GM12873 (cell line): Measurements from ENCODE around the gene EFNA5.

Experiments
- TF ChIP-seq, protein P1 (sequence below): IDR thresholded peaks from 2 replicates; pipeline ENCODE4 v1.5.1; 2012; ENCODE audit warnings: low read depth, mild to moderate bottlenecking, moderate library complexity, low read length, control low read depth; ENCODE audit not compliant: insufficient read depth; ENCODE audit errors: missing control alignments

EFNA5 gene

GRCh38 chr5:107621089-107621488, 49.6 kb downstream of the EFNA5 start:
- TF ChIP-seq, protein P1, sequence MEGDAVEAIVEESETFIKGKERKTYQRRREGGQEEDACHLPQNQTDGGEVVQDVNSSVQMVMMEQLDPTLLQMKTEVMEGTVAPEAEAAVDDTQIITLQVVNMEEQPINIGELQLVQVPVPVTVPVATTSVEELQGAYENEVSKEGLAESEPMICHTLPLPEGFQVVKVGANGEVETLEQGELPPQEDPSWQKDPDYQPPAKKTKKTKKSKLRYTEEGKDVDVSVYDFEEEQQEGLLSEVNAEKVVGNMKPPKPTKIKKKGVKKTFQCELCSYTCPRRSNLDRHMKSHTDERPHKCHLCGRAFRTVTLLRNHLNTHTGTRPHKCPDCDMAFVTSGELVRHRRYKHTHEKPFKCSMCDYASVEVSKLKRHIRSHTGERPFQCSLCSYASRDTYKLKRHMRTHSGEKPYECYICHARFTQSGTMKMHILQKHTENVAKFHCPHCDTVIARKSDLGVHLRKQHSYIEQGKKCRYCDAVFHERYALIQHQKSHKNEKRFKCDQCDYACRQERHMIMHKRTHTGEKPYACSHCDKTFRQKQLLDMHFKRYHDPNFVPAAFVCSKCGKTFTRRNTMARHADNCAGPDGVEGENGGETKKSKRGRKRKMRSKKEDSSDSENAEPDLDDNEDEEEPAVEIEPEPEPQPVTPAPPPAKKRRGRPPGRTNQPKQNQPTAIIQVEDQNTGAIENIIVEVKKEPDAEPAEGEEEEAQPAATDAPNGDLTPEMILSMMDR: no peak

GRCh38 chr5:107619781-107620180, 51.0 kb downstream of the EFNA5 start:
- TF ChIP-seq, protein P1: no peak

DNA sequence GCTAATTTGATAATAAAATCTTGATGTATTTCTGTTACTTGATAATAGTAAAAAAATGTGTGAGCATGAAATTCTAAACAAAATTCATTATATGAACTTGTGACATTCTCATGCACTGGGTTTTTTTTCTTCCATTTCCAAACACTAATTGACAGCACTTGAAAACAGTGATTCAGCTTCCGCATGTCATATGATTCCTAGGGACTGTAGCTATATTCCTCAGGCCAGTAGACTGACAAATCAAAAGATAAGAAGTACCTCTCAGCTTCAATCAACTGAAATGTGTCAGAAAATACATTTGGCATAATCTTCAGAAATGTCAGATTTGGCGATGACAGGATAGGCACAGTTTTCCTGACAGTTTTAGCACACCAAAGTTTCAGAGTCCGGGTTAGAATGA, 52.5 kb downstream of the EFNA5 start:
- TF ChIP-seq, protein P1: no peak

DNA sequence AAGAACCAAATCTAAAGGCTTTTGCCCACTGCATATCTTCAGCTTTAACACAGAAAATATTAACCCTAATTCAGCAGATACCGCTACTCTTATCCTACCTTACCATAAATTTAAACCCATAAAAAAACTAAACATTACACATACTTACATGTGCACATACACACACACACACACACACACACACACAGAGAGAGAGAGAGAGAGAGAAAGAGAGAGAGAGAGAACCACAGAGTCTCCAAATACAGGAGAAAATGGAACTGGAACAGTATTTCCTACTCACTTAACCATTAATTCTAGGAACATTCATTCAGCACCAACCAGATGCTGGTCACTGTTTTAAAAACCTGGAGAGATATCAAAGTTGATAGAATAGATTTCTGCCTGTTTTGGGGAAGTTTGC, 53.7 kb downstream of the EFNA5 start:
- TF ChIP-seq, protein P1: no peak

- TF ChIP-seq, protein P1: no peak
Observed at GRCh38 chr5:107616213-107616612, 54.5 kb downstream of the EFNA5 start.

DNA sequence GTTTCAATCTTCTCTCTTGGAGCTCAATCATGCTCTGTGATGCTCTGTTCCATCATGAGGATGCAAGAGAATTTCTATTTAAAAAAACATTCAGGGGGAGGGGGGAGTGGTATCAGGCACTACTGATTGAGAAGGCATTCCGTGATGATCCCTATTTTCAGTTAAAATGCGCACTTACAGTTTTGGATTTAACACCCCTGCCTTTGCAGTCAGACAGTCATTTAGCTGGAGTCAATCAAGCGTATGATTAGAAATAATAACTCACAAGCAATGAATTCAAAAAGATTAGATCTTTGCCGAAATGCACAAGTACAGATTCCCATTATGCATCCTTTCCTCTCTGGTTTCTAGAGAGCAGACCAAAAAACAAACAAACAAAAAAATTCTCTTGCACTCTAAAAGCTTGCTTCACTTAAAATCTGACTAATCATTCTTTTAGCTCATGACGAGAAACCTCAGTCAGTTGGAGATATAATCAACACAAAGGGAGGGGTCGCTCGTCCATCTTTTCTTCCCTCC, 55.4 kb downstream of the EFNA5 start:
- TF ChIP-seq, protein P1: no peak

GRCh38 chr5:107612541-107612940, 58.2 kb downstream of the EFNA5 start:
- TF ChIP-seq, protein P1: no peak

- TF ChIP-seq, protein P1: no peak
Observed at GRCh38 chr5:107610798-107611197, 59.9 kb downstream of the EFNA5 start.
